NCI-H2081 treated with DMSO at 0.1 percent for 48 hours (cell line): ENCODE data around the gene PTPRJ.
"Not testable (repeated sequence)": the region's sequence is repeated elsewhere in the genome, so short reads cannot be mapped to it uniquely, and the experiment has no call there.

Source experiments
- DNase-seq: peaks from one replicate; lab custom pipeline; 2025; lab: John Stamatoyannopoulos, UW

The PTPRJ gene

DNA sequence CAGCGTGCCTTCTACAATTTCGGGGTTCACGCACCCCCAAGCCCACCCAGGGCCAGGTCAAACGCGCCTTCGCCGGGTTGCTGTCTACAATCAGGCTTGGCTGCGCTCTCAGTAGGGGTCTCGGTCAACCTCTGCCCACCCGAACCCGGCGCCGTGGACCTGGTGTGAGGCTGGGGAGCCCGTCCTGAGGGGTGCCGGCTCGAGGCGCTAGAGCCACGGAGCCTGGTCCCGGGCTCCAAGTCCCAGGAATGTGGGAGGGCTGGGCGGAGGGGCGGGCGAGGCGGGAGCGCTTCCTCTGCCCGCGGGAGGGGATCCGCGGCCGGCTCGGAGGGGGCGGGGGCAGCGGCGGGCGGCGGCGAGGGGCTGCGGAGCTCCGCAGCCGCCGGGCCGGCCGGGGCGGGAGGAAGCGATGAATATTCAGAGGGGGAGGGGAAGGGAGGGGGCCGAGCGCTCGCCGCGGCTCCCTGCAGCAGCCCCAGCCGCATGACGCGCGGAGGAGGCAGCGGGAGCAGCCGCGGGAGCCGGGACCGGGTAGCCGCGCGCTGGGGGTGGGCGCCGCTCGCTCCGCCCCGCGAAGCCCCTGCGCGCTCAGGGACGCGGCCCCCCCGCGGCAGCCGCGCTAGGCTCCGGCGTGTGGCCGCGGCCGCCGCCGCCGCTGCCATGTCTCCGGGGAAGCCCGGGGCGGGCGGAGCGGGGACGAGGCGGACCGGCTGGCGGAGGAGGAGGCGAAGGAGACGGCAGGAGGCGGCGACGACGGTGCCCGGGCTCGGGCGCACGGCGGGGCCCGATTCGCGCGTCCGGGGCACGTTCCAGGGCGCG is at the start of gene PTPRJ:
Gene PTPRJ, plus strand, starts transcription at position 472 of the 819 bp plus-strand sequence. CDS start 354 bp downstream, outside the sequence.
- no peak for DNase-seq

DNA sequence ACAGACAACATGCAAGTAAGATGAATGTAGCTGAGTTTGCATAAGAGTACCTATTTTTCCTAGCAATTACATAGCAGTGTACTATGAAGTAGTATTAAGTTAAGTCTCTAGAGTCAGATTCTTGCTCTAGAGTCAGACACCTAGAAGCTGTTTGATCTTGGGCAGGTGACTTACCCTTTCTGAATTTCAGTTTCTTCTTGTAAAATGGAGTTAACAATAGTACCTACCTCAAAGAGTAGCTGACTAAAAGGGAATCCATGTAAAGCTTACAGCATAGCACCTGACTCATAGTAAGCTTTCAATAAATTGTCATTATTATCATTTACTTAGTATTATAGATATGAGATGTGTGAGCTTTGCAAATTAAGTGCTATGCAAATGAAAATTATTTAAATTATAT is 47.8 kb upstream of the PTPRJ start:
- no peak for DNase-seq

DNA sequence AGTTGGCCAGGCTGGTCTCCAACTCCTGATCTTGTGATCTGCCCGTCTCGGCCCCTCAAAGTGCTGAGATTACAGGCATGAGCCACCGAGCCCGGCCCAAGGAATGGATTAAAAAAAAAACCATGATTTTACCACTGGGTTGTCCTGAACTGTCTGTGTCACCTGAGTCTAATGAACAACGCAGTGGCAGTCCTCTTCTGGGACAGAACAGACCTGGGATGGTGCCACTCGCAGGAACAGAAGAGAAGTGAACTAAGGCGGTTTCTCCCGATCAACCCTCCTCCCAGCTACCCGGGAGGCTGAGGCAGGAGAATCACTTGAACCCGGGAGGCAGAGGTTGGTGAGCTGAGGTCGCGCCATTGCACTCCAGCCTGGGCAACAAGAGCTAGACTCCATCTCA is 46.6 kb upstream of the PTPRJ start:
- not testable (repeated sequence) for DNase-seq

DNA sequence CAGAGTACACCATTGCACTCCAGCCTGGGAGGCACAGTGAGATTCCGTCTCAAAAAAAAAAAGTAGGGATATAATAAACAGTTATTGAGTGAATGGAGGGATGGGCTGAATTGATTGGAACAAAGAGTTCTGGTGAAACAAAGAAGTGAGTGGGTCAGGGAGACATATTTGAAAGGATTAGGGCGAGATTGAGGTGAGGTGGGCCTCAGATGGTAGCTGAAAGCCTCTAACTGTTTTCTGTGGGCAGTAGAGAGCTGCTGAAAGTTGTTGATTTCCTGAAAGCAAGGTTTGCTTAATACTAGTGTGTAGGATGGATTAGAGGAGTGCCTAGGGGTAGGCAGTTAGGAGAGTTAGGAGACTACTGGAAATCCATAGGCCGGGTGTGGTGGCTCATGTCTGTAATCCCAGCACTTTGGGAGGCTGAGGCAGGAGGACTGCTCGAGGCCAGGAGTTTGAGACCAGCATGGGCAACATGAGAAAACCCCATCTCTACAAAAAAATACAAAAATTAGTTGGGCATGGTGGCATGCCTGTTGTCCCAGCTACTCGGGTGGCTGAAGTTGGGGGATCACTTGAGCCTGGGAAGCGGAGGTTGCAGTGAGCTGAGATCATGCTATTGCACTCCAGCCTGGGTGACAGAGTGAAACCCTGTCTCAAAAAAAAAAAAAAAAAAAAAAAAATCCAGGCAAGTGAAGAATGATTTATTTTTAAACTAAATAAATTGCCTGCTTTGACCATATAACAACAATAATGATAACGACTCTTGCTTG is 41.4 kb upstream of the PTPRJ start:
- no peak for DNase-seq

DNA sequence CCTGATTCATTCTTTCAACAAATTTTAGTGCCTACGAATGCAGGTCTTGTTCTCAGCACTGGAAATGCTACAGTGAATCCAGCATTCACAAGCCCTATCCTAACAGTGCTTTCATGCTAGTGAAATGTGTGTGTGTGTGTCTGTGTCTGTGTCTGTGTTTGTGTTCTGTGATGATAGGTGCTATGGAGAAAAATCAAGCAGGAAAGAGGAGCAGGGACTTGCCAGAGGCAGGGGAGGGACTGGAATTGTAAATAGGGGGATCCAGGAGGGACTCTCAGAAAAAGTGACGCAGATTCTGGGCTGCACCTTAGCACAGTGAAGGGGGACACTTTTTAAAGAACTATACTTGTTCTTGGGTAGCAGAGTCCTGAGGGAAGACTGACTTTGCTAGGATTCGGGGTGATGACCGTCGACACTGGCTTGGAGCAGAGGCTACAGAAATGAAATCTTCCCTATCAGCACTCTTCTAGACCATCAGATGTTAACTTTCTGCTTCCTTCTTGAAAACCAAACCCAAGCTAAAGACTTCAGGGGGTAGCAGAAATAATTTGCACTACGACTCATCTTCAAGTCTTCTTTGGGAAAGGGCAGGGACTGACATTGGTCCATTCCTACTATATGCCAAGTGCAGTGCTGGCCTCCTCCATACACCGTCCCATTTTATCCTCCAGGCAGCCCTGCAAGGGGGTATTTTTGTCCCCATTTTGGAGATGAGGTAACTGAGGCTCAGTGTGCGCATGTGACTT is 39.3 kb upstream of the PTPRJ start:
- DNase-seq = no peak

DNA sequence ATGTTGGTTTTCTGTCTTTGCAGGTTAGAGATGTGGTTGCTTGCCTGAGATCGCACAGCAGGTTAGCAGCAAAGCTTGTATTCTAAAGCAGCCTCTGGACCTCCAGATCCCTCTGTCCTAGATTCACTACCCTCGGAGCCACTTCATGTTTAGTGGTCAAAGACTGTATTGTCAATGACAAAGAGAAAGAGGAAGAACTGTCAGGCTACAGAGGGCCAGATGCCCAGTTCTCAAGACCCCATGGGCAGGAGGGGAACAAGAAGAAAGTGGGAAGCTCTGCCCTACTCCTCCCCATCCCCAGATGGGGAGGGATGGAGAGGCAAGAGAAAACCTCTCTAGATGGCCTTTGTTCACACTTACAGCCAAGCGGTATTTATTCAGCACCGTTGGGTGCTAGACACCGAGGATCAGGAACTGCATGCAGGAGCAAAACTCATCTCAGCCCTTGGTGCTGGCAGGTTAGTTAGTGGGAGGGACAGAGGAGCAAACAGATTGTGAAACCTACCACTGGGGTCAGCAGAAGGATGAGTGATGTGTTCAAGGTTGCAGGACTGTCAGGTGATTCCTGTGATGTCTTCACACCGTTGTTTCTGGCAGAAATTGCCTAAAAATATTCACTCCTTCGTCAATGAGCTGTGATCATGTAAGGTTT is 38.3 kb upstream of the PTPRJ start:
- DNase-seq = no peak

DNA sequence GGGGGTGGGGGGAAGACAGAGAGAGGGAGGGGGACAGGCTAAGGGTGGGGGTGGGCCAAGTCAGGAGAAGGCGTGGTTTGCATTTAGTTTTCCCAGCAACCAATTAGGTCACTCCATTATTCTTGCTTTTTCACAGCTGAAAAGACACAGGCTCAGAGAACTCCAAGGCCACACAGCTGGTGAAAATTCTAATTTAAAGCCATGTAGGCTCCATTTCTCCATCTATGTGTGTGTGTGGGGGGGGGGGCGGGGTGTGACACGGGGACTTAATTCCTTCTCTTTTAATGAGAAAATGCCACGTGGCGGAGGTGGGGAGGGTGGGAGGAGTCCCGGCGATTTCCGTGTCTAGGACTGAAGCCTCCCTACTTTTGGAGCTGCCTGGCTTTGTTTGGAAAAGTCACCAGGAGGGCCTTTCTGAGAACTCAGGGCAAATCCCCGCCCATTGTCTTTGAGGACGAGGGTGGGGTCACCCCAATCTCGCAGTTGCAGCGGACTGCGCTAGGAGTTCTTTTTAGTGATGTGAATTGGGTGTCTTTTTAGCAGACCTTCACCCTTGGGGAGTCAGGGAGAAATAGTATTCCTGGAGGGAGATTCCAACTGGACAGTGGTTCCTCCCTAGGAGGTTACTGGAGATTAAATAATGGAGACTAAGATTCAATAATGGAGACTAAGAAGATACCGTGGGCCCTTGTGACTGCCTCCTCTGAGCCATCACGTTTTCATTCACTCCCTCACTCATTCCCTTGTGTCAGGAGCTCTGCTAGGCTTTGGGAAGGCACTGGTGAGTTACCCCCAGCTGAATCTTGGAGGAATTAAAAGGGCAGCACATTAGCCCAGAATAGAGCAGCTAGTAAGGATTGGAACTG is 36.4 kb upstream of the PTPRJ start:
- DNase-seq = no peak

DNA sequence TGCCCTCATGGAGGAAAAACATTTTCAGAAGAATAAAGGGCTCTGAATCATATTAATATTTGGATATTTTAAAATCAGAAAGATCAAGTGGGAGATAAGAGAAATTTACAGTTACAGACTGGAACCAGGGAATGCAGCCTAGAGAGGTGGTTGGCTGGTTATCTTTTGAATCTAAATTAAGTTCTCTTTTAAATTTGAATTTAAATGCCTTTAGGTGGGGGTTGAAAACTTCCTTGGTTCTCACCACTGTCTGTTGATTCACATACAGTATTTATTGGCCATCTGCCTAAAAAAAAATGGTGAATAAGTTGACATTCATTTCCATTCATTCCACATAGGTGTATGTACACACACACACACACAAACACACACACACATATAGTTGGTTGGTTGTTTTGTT is 35.7 kb upstream of the PTPRJ start:
- no peak for DNase-seq

DNA sequence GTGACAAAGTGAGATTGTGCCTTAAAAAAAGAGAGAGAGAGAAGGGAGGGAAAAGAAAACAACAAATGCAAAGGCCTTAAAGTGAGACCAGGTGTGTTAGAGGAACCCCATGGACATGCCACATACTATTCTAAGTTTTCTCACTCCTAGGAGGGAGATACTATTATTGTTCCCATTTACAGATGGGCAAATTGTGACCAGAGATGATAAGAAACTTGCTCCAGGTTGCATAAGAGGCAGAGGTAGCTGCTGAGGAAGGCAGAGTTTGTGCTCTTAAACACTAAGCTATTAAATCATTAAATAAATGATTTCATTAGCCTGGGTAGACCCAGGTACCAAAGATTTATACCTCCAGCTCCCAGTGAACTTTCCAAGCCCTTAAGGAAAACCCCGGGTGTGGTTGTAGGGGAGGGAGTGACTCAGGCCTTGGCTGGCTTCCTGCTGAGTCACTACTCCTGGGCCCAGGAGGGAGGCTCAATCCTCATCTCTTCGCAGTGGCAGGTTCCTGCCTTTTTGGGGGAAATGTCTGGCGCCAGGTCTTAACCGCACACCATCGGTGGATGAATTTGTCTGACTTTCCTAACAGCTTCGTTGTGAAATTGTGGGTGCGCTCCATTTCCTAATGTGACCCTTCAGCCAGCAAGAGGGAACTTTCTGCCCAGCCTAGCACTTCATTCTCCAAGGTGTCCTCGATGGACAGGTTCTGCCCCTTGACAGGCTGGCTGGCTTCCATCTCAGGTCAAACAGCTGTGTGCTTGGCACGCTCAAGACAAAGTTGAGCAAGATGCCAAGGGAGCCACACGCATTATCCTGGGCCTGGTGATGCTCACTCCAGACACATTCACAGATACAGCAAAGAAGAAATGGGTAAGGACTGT is 33.4 kb upstream of the PTPRJ start:
- no peak for DNase-seq

DNA sequence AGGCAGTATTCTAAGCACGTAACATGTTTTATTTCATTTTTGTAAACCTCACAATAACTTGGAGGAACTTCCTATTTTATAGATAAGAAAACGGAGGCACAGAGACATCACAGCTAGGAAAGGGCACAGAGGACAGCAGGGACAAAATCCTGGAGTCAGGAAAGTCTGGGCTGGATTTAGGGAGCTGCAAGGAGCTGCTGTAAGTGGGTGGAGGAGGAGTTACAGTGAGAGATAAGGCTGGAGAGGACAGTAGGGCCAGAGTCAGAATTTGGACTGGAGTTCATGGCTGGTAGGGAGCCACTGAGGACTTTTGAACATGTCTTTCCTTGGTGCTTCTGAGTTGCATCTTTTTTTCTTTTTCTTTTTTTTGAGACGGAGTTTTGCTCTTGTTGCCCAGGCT is 32.2 kb upstream of the PTPRJ start:
- DNase-seq = no peak

DNA sequence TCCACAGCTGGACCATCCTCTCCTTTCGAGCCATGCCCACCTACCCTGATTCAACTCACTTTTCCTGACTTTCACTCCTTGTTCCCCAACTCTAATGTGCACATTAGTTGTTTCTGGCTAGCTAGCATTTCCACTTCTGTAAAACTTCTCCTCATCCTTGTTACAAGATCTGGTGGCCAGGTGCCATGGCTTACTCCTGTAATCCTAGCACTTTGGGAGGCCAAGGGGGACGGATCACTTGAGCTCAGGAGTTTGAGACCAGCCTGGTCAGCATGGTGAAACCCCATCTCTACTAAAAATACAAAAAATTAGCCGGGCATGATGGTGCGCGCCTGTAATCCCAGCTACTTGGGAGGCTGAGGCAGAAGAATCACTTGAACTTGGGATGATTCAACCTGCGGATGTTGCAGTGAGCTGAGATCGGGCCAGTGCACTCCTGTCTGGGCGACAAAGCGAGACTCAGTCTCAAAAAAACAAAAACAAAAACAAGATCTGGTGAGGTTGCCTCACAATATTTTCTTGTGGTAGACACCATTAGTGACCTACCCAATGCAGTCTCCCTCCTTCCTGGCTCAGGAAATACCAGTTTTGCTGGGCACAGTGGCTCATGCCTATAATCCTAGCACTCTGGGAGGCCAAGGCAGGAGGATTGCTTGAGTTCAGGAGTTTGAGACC is 31.2 kb upstream of the PTPRJ start:
- not testable (repeated sequence) for DNase-seq

DNA sequence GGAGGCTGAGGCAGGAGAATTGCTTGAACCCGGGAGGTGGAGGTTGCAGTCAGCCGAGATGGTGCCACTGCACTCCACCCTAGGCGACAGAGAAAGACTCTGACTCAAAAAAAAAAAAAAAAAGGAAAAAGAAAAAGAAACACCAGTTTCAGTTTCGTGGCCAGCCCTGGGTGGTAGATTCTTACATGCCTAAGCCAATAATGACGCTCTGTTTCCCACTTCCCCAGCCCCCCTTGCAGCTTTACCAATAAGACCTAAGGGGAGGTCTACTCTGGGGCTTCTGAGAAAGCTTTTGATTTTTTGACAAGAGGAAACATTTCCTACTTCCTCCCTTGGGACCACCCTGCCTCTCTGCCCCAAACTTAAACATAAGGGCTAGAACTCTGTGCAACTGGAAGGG is 30.0 kb upstream of the PTPRJ start:
- DNase-seq = no peak

DNA sequence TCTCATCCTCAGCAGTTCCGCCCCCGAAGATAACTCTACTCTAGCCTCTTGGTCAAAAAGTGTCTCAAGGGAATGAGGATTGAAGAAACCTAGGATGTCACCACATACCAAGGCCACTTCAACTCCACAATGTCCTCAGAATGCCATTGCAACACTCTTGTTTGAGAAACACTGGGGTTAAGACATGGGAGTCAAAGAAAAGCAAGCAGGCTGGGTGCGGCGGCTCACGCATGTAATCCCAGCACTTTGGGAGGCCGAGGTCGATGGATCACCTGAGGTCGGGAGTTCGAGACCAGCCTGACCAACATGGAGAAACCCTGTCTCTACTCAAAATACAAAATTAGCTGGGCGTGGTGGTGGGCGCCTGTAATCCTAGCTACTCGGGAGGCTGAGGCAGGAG is 28.9 kb upstream of the PTPRJ start:
- not testable (repeated sequence) for DNase-seq

DNA sequence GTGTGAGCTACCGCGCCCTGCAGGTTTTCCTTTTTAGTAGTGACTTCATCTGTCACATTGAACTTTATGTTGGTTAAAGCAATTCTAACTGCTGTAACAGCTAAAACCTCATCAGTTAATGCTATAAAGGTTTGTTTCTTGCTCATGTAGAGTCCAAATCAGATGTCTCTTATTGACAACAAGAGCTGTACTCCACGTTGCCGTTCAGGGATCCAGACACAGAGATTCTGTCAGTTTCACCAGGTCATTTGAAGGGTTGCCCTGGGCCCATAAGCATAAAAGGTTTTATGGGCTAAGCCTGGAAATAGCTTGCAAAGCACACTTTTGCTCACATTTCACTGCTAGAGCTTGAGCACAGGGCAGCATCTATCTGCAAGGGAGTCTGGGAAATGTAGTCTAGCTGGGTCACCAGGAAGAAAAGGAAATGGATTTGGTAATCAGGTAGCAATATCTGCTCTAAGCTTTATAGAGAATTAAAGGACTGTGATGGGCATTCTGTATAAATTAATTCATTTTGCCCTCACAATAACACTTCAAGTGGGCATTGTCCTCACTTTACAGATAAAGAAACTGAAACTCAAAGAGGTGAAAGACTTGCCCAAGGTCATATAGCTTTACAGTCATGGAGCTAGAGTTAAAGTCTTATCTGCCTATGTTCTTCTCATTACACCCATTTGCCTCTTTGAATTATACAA is 25.2 kb upstream of the PTPRJ start:
- no peak for DNase-seq

DNA sequence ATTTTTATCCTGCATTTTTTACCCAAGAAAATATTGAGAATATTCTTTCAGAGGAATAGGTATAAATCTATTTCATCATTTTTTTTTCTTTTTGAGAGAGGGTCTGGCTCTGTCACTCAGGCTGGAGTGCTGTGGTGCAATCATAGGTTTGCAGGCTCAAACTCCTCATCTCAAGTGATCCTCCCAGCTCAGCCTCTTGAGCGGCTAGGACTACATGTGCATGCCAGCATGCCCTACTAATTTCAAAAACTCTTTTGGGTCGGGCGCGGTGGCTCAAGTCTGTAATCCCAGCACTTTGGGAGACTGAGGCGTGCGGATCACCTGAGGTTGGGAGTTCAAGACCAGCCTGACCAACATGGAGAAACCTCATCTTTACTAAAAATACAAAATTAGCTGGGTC is 20.3 kb upstream of the PTPRJ start:
- no peak for DNase-seq

DNA sequence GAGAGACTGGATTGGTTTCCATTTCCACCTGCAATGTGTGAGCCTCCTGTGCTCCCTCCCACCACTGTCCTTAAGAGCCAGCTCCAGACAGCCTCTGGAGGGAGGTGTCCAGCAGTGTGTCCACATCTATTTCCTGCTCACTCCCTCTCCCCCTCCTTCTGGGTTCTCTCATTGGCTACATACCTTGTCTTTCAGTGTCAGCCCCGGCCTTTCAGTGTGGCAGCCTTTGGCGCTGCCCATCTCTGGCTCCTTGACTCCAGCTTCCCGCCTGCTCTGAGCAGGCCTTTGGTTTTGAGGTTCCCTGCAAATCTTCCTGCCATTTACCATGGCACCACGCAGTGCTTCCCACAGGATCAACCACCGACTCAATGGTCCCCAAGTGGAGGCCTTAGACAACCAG is 19.0 kb upstream of the PTPRJ start:
- no peak for DNase-seq

DNA sequence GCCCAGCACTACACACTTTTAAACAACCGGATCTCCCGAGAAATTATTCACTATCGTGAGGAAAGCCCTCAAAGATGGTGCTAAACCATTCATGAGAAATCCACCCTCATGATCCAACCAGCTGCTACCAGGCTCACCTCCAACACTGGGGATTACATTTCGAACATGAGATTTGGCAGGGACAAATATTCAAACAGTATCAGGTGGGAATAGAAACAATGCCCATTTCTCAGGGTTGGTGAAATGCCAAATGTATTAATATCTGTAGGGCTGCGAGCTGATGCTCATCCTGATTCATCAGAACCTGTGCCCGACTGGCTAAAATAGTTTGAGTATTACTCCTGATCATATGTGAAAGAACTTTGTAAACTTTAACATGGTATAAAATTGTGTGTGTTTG is 15.8 kb upstream of the PTPRJ start:
- DNase-seq = no peak

DNA sequence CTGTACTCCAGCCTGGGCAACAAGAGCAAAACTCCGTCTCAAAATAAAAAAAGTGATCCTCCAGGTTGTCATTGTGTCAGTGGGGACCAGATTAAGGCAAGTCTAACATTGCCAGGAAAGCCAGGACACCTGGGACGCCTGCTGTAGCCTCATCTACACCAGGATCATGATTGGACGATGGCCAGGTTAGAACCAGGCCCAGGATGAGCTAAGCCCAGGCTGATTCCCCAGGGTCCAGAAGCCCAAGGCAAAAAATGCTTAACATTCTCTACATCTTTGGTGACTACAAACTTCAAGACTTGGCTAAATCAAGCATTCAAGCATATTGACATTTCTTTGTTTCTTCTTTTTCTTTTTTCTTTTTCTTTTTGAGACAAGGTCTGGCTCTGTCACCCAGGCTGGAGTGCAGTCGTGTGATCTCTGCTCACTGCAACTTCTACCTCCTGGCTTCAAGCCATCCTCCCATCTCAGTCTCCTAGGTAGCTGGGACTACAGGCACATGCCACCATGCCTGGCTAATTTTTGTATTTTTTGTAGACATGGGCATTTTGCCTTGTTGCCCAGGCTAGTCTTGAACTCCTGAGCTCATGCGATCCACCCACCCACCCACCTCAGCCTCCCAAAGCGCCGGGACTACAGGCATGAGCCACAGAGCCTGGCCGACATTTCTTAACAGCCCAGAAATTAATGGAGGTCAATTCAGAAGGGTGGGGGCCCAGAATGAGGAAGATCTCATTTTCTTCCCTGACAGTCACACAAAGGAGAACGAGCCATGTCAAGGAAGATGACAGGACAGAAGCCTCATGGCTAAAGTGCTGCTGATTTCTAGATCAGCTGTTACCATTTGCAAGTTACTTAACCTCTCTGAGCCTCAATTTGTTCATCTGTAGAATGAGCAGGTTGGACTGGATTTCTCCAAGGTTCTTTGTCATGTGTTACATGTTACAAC is 12.5 kb upstream of the PTPRJ start:
- no peak for DNase-seq
